ENCODE results near the gene TM4SF5. TPM values are rescaled to one million over a fixed set of nuclear protein-coding genes. Genes with fewer than 3 reads are reported as not detected.

The TM4SF5 gene
- polyA plus RNA-seq, 1 donor from 2014 or later, result not detected

DNA sequence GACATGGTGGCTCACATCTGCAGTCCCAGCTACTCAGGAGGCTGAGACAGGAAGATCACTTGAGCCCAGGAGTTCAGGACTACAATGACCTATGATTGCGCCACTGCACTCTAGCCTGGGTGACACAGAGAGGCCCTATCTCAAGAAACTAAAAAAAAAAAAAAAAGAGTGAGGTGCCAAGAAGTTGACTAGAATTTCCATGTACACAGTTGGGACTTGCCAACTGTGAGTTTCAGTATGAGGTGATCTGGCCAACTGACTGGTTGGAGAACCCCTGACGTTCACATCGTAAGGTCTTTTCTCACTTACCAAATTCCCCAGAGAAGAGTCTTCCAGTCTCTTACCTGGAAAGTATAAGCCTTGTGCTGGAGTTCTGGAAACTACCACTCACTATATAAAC lies 43.6 kb upstream of the TM4SF5 start:
- Histone ChIP-seq H3K4me3 (ENCODE audit: low read length) (no peak overlapping the region), H3K9me2 (ENCODE audit: insufficient read depth, low read length) (no peaks in the 10 kb centered on the region), H3K9ac (ENCODE audit: low read length) (no peak overlapping the region), H2AFZ (ENCODE audit: low read depth, low read length) (no peak overlapping the region), H3K36me3 (ENCODE audit: insufficient read depth, low read length) (no peaks in the 10 kb centered on the region), H3K27ac (ENCODE audit: low read length) (no peak overlapping the region), H3K79me2 (replicated peaks; ENCODE audit: insufficient read depth, low read length) (no peaks in the 10 kb centered on the region), H3F3A (ENCODE audit: insufficient read depth, low read length, poor library complexity, severe bottlenecking) (no peaks in the 10 kb centered on the region), H4K20me1 (ENCODE audit: insufficient read depth) (no peaks in the 10 kb centered on the region), H3K4me2 (ENCODE audit: low read length) (no peak overlapping the region), H3K27me3 (ENCODE audit: insufficient read depth, low read depth, low read length) (no peaks in the 10 kb centered on the region), H3K9me3 (ENCODE audit: low read length) (no peaks in the 10 kb centered on the region)
- no peak for TF ChIP-seq MXI1 (conservative IDR thresholded peaks at IDR 0.05; ENCODE audit: poor library complexity, severe bottlenecking)
- TF ChIP-seq, protein P1, sequence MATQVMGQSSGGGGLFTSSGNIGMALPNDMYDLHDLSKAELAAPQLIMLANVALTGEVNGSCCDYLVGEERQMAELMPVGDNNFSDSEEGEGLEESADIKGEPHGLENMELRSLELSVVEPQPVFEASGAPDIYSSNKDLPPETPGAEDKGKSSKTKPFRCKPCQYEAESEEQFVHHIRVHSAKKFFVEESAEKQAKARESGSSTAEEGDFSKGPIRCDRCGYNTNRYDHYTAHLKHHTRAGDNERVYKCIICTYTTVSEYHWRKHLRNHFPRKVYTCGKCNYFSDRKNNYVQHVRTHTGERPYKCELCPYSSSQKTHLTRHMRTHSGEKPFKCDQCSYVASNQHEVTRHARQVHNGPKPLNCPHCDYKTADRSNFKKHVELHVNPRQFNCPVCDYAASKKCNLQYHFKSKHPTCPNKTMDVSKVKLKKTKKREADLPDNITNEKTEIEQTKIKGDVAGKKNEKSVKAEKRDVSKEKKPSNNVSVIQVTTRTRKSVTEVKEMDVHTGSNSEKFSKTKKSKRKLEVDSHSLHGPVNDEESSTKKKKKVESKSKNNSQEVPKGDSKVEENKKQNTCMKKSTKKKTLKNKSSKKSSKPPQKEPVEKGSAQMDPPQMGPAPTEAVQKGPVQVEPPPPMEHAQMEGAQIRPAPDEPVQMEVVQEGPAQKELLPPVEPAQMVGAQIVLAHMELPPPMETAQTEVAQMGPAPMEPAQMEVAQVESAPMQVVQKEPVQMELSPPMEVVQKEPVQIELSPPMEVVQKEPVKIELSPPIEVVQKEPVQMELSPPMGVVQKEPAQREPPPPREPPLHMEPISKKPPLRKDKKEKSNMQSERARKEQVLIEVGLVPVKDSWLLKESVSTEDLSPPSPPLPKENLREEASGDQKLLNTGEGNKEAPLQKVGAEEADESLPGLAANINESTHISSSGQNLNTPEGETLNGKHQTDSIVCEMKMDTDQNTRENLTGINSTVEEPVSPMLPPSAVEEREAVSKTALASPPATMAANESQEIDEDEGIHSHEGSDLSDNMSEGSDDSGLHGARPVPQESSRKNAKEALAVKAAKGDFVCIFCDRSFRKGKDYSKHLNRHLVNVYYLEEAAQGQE (IDR thresholded peaks at IDR 0.05; ENCODE audit: borderline replicate concordance), result no peak

DNA sequence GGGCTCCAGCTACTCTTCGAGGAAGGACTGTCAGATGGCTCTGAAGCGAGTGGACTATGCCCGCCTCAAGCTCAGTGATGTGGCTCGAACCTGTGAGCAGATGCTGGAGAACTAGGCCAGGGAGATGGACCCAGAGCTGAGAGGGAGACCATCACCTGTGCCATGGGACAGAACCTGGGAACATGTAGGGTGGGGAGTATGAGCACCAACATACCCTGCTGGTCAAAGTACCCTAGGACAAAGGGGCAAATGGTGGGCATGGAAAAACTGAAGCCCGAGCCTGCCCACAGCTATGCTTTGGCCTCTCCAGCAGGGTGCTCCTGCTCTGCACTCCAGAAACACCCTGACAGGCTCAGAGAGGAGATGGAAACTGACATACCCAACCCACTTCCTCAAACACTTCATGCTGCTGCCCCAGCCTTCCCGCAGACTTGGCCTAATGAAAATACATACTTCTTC lies 38.6 kb upstream of the TM4SF5 start:
- Histone ChIP-seq H3K9ac (ENCODE audit: low read length) (no peak overlapping the region), H2AFZ (ENCODE audit: low read depth, low read length) (no peak overlapping the region), H3K4me3 (ENCODE audit: low read length) (no peak overlapping the region), H4K20me1 (ENCODE audit: insufficient read depth) (no peaks in the 10 kb centered on the region), H3F3A (ENCODE audit: insufficient read depth, low read length, poor library complexity, severe bottlenecking) (no peaks in the 10 kb centered on the region), H3K79me2 (replicated peaks; ENCODE audit: insufficient read depth, low read length) (no peaks in the 10 kb centered on the region), H3K9me3 (ENCODE audit: low read length) (no peaks in the 10 kb centered on the region), H3K27me3 (ENCODE audit: insufficient read depth, low read depth, low read length) (peaks cover 14% of the 10 kb centered on the region), H3K27ac (ENCODE audit: low read length) (no peak overlapping the region), H3K9me2 (ENCODE audit: insufficient read depth, low read length) (no peaks in the 10 kb centered on the region), H3K36me3 (ENCODE audit: insufficient read depth, low read length) (no peaks in the 10 kb centered on the region), H3K4me2 (ENCODE audit: low read length) (no peak overlapping the region)
- TF ChIP-seq MXI1 (conservative IDR thresholded peaks at IDR 0.05; ENCODE audit: poor library complexity, severe bottlenecking), result no peak
- TF ChIP-seq EZH2 (IDR thresholded peaks at IDR 0.05; ENCODE audit: borderline replicate concordance, insufficient read depth, low read length, poor library complexity, severe bottlenecking), result no peak
- TF ChIP-seq SMC3 (conservative IDR thresholded peaks at IDR 0.05; ENCODE audit: poor library complexity), result no peak
- TF ChIP-seq EP300 (conservative IDR thresholded peaks at IDR 0.05; ENCODE audit: poor library complexity, severe bottlenecking), result no peak
- TF ChIP-seq, protein P1 (IDR thresholded peaks at IDR 0.05; ENCODE audit: borderline replicate concordance), result no peak
- TF ChIP-seq POLR2AphosphoS5 (IDR thresholded peaks at IDR 0.05), result no peak
- TF ChIP-seq, protein P2, sequence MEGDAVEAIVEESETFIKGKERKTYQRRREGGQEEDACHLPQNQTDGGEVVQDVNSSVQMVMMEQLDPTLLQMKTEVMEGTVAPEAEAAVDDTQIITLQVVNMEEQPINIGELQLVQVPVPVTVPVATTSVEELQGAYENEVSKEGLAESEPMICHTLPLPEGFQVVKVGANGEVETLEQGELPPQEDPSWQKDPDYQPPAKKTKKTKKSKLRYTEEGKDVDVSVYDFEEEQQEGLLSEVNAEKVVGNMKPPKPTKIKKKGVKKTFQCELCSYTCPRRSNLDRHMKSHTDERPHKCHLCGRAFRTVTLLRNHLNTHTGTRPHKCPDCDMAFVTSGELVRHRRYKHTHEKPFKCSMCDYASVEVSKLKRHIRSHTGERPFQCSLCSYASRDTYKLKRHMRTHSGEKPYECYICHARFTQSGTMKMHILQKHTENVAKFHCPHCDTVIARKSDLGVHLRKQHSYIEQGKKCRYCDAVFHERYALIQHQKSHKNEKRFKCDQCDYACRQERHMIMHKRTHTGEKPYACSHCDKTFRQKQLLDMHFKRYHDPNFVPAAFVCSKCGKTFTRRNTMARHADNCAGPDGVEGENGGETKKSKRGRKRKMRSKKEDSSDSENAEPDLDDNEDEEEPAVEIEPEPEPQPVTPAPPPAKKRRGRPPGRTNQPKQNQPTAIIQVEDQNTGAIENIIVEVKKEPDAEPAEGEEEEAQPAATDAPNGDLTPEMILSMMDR (IDR thresholded peaks at IDR 0.05; ENCODE audit: poor library complexity, severe bottlenecking), result no peak
- no peak for TF ChIP-seq TAF1 (IDR thresholded peaks at IDR 0.05; ENCODE audit: low read depth)
- TF ChIP-seq RAD21 (conservative IDR thresholded peaks at IDR 0.05), result no peak
